ENCODE results near the gene ZDHHC17.

DNA sequence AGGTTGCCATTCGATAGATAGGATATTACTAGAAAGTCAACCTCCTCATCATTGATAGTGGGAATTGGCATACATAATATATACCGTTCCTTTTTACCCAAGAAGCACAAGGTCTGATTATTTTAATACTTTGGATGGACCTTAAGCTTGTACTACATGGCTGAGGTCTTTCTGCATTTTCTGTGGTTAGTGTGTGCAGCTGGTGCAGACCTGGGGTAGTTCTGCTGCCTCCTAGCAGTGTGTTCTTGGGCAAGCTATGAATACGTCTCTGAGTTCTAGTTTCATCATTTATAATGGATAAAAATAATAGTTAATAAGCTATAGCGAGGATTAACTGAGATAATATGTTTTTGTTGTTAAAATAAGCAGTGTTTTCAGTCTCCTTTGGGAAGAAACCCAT lies 2.2 kb downstream of the ZDHHC17 start:
- TF ChIP-seq CTCF (optimal IDR thresholded peaks at IDR 0.05 in 1 of 3, IDR thresholded peaks at IDR 0.05 in 1 of 3, conservative IDR thresholded peaks at IDR 0.05 in 1 of 3; ENCODE audit: extremely low read depth in 1 of 3, insufficient read depth in 2 of 3, low read length in 3 of 3), result no peak
- no peak for TF ChIP-seq EZH2 (IDR thresholded peaks at IDR 0.05; ENCODE audit: low read length)
